ENCODE measurements around the gene LRIT1.

LRIT1 gene

DNA sequence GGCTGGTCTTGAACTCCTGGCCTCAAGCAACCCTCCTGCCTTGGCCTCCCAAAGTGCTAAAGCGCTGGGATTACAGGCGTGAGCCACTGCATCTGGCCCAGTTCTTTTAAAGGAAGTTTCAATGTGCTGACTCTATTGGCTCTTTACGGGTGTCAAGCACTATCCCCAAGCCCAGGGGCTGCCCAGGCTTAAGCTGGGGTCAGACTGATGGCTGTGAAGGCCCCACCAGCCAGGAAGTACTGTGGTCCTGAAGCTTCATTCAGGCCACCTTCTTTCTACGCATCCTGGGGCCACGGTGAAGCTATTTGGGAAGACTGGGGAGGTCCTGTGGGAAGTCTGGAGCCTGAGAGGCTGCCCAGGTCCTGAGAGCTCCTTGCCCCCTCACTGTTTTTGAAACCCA, 59.7 kb downstream of the LRIT1 start:
- Histone ChIP-seq H3K36me3 (ENCODE audit: insufficient read depth, low read length) (no peaks in the 10 kb centered on the region), H3K27me3 (ENCODE audit: control insufficient read depth in 1 of 2, insufficient read depth in 2 of 2, low read length in 2 of 2) (no peaks in the 10 kb centered on the region), H3K9ac (ENCODE audit: low read length) (no peak overlapping the region), H3K4me3 (ENCODE audit: low read depth in 1 of 2, low read length in 2 of 2) (no peak overlapping the region), H3K27ac (ENCODE audit: low read depth, low read length) (no peak overlapping the region), H3K9me3 (ENCODE audit: low read length) (no peaks in the 10 kb centered on the region), H3K4me1 (ENCODE audit: insufficient read depth, low read length) (peaks cover 6% of the 10 kb centered on the region)
